ENCODE measurements around the gene CERS6. TPM values are rescaled to one million over a fixed set of nuclear protein-coding genes. Genes with fewer than 3 reads are reported as not detected.

Gene CERS6
- total RNA-seq, 1 experiment from 2014 or later = not detected

DNA sequence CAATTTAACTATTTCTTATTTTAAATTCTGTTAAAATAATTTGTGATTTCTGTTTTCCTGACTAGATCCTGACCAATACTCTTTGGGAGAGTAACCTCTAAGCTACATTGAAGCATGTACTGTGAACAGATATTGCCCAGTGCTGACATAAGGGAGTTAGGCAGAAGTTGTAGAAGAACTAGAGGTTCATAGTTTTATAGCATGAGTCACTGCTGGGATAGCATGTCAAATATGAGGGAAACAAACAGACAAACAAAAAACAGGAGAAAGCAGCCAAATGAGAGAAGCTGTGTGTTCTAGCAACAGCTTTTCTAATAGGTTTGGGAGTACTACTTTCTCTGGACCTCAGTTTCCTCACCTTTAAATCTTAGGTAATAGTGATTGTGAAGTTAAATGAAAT lies 72.4 kb downstream of the CERS6 start:
- Histone ChIP-seq H3K9me3 (ENCODE audit: low read length) (no peaks in the 10 kb centered on the region), H2AFZ (ENCODE audit: low read length) (no peak overlapping the region), H3K4me2 (ENCODE audit: low read depth, low read length, poor library complexity, severe bottlenecking) (no peak overlapping the region), H3K36me3 (ENCODE audit: insufficient read depth, low read length) (no peaks in the 10 kb centered on the region), H3K27ac (ENCODE audit: low read length) (no peak overlapping the region), H3K4me3 (ENCODE audit: low read length) (no peak overlapping the region), H3K4me1 (ENCODE audit: low read length) (peaks cover 22% of the 10 kb centered on the region), H3K9ac (ENCODE audit: low read length) (no peak overlapping the region), H3K27me3 (ENCODE audit: low read length) (no peaks in the 10 kb centered on the region), H4K20me1 (ENCODE audit: insufficient read depth, low read depth, low read length) (no peaks in the 10 kb centered on the region), H3K9me2 (replicated peaks; ENCODE audit: insufficient read depth, low read length) (no peaks in the 10 kb centered on the region), H3K79me2 (ENCODE audit: low read length) (no peaks in the 10 kb centered on the region)
- DNase-seq = no peak

DNA sequence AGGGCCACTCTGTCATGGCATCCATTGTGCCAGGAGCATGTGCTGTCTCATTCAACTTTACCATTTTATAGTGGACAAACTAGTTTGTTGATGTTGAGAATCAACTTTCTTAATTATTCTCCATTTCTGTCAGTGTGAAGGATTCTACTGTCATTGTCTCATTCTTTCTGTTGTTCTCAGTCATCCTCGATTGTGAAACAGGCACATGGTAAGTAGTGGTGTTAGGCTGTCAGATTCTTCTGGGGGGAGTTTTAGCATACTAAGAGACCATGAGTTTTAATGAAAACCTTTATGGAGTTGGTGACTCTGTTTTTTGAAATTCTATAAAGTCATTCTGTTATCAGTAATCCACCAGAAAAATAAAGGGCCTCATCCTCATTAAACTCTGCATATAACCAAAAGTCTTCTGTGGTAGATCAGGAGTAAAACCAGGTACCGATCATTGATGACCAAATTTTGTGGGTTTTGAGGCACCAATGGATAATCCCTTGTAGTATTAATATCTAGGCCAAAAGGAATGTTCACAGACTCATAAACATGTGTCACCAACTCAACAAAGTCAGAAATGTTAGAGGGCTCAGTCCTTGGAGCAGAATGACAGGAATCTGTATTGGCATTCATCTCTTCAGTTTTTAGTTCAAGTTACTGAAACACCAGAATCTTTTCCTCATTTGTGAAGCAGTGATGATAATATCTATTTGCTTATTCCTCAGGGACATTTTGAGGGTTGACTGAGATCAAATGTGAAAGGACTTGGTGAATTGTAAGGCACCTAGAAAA lies 73.2 kb downstream of the CERS6 start:
- Histone ChIP-seq H3K79me2 (ENCODE audit: low read length) (no peaks in the 10 kb centered on the region), H3K9me2 (replicated peaks; ENCODE audit: insufficient read depth, low read length) (no peaks in the 10 kb centered on the region), H3K9ac (ENCODE audit: low read length) (no peak overlapping the region), H3K9me3 (ENCODE audit: low read length) (no peaks in the 10 kb centered on the region), H3K4me1 (ENCODE audit: low read length) (peaks cover 22% of the 10 kb centered on the region), H2AFZ (ENCODE audit: low read length) (no peak overlapping the region), H4K20me1 (ENCODE audit: insufficient read depth, low read depth, low read length) (no peaks in the 10 kb centered on the region), H3K27ac (ENCODE audit: low read length) (no peak overlapping the region), H3K36me3 (ENCODE audit: insufficient read depth, low read length) (no peaks in the 10 kb centered on the region), H3K27me3 (ENCODE audit: low read length) (no peaks in the 10 kb centered on the region), H3K4me3 (ENCODE audit: low read length) (no peak overlapping the region), H3K4me2 (ENCODE audit: low read depth, low read length, poor library complexity, severe bottlenecking) (no peak overlapping the region)
- no peak for DNase-seq

GRCh38 chr2:168529900-168530561 lies 74.0 kb downstream of the CERS6 start:
- Histone ChIP-seq H3K9me3 (ENCODE audit: low read length) (no peaks in the 10 kb centered on the region), H3K27ac (ENCODE audit: low read length) (no peak overlapping the region), H2AFZ (ENCODE audit: low read length) (no peak overlapping the region), H3K9me2 (replicated peaks; ENCODE audit: insufficient read depth, low read length) (no peaks in the 10 kb centered on the region), H3K9ac (ENCODE audit: low read length) (no peak overlapping the region), H3K4me2 (ENCODE audit: low read depth, low read length, poor library complexity, severe bottlenecking) (no peak overlapping the region), H3K36me3 (ENCODE audit: insufficient read depth, low read length) (no peaks in the 10 kb centered on the region), H3K4me3 (ENCODE audit: low read length) (no peak overlapping the region), H4K20me1 (ENCODE audit: insufficient read depth, low read depth, low read length) (no peaks in the 10 kb centered on the region), H3K4me1 (ENCODE audit: low read length) (peaks cover 22% of the 10 kb centered on the region), H3K79me2 (ENCODE audit: low read length) (no peaks in the 10 kb centered on the region), H3K27me3 (ENCODE audit: low read length) (no peaks in the 10 kb centered on the region)
- no peak for DNase-seq

- Histone ChIP-seq H3K4me2 (ENCODE audit: low read depth, low read length, poor library complexity, severe bottlenecking) (no peak overlapping the region), H3K4me1 (ENCODE audit: low read length) (peaks cover 22% of the 10 kb centered on the region), H2AFZ (ENCODE audit: low read length) (no peak overlapping the region), H3K9me3 (ENCODE audit: low read length) (no peaks in the 10 kb centered on the region), H3K27me3 (ENCODE audit: low read length) (no peaks in the 10 kb centered on the region), H3K4me3 (ENCODE audit: low read length) (no peak overlapping the region), H3K27ac (ENCODE audit: low read length) (no peak overlapping the region), H3K36me3 (ENCODE audit: insufficient read depth, low read length) (no peaks in the 10 kb centered on the region), H4K20me1 (ENCODE audit: insufficient read depth, low read depth, low read length) (no peaks in the 10 kb centered on the region), H3K9ac (ENCODE audit: low read length) (no peak overlapping the region), H3K9me2 (replicated peaks; ENCODE audit: insufficient read depth, low read length) (no peaks in the 10 kb centered on the region), H3K79me2 (ENCODE audit: low read length) (no peaks in the 10 kb centered on the region)
- no peak for DNase-seq
Observed at GRCh38 chr2:168530982-168531622, 75.0 kb downstream of the CERS6 start.

DNA sequence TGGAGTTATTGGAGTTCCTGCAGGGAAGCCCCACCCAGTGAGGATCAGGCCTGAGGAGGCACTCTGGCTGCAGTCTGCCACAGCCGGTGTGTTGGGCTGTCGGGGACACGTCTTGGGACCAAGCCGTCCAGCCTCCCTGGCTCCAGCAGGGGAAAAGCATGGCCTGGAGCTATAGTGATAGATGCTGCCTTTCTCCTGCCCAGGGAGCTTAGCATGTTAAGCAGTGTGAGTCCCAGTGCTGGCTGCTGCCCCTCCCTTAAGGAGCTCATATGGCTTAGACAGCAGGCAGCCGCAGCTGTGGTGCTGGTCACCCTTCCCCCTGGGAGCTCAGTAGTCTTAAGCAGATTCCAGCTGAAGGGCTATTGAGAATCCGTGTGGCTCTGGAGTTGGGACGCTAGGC lies 78.9 kb downstream of the CERS6 start:
- H3K4me3 ChIP-seq (ENCODE audit: low read length) = no peak overlapping the region
- H3K79me2 ChIP-seq (ENCODE audit: low read length) = no peaks in the 10 kb centered on the region
- H3K4me1 ChIP-seq (ENCODE audit: low read length) = peaks cover 16% of the 10 kb centered on the region
- no peak overlapping the region for H3K4me2 ChIP-seq (ENCODE audit: low read depth, low read length, poor library complexity, severe bottlenecking)
- H4K20me1 ChIP-seq (ENCODE audit: insufficient read depth, low read depth, low read length) = no peaks in the 10 kb centered on the region
- H3K36me3 ChIP-seq (ENCODE audit: insufficient read depth, low read length) = no peaks in the 10 kb centered on the region
- no peak overlapping the region for H3K9ac ChIP-seq (ENCODE audit: low read length)
- H3K27ac ChIP-seq (ENCODE audit: low read length) = no peak overlapping the region
- no peak for DNase-seq
- no peaks in the 10 kb centered on the region for H3K9me2 ChIP-seq (replicated peaks; ENCODE audit: insufficient read depth, low read length)
- H2AFZ ChIP-seq (ENCODE audit: low read length) = no peak overlapping the region
- no peaks in the 10 kb centered on the region for H3K27me3 ChIP-seq (ENCODE audit: low read length)
- no peaks in the 10 kb centered on the region for H3K9me3 ChIP-seq (ENCODE audit: low read length)

DNA sequence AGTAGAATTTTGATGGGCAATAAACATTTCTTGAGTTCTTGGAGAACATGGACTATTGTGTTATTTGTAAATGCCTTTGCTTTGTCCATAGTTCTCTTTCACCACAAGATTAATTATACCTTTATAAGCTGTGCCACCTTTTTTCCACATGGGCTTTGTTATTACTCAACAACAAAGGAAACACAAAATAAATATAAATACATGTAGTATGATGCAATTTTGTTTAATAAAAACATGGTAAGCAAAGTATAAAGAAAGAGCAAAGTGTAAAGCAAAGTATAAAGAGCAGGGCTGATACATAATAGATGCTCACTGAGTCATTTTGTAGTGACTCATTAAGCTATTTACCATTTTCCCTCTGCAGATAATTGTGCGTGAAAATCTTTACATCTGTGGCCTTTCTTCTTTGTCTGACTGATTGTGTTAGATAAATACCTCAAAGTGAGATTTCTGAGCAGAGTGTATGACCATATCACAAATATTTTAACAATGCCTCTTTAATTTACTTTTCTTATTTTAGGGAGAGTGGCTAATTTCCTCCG lies 80.9 kb downstream of the CERS6 start:
- DNase-seq = no peak
- H3K4me1 ChIP-seq (ENCODE audit: low read length) = no peaks in the 10 kb centered on the region
- no peaks in the 10 kb centered on the region for H3K27me3 ChIP-seq (ENCODE audit: low read length)
- no peaks in the 10 kb centered on the region for H3K9me2 ChIP-seq (replicated peaks; ENCODE audit: insufficient read depth, low read length)
- H3K36me3 ChIP-seq (ENCODE audit: insufficient read depth, low read length) = no peaks in the 10 kb centered on the region
- no peak overlapping the region for H3K4me2 ChIP-seq (ENCODE audit: low read depth, low read length, poor library complexity, severe bottlenecking)
- no peaks in the 10 kb centered on the region for H3K9me3 ChIP-seq (ENCODE audit: low read length)
- no peak overlapping the region for H2AFZ ChIP-seq (ENCODE audit: low read length)
- H4K20me1 ChIP-seq (ENCODE audit: insufficient read depth, low read depth, low read length) = no peaks in the 10 kb centered on the region
- H3K79me2 ChIP-seq (ENCODE audit: low read length) = no peaks in the 10 kb centered on the region
- H3K27ac ChIP-seq (ENCODE audit: low read length) = no peak overlapping the region
- no peak overlapping the region for H3K9ac ChIP-seq (ENCODE audit: low read length)
- H3K4me3 ChIP-seq (ENCODE audit: low read length) = no peak overlapping the region

GRCh38 chr2:168538133-168538532 lies 82.1 kb downstream of the CERS6 start:
- Histone ChIP-seq H3K4me2 (ENCODE audit: low read depth, low read length, poor library complexity, severe bottlenecking) (no peak overlapping the region), H3K27me3 (ENCODE audit: low read length) (no peaks in the 10 kb centered on the region), H2AFZ (ENCODE audit: low read length) (no peak overlapping the region), H3K79me2 (ENCODE audit: low read length) (no peaks in the 10 kb centered on the region), H3K27ac (ENCODE audit: low read length) (no peak overlapping the region), H4K20me1 (ENCODE audit: insufficient read depth, low read depth, low read length) (no peaks in the 10 kb centered on the region), H3K4me1 (ENCODE audit: low read length) (no peaks in the 10 kb centered on the region), H3K9ac (ENCODE audit: low read length) (no peak overlapping the region), H3K9me3 (ENCODE audit: low read length) (no peaks in the 10 kb centered on the region), H3K9me2 (replicated peaks; ENCODE audit: insufficient read depth, low read length) (no peaks in the 10 kb centered on the region), H3K36me3 (ENCODE audit: insufficient read depth, low read length) (no peaks in the 10 kb centered on the region), H3K4me3 (ENCODE audit: low read length) (no peak overlapping the region)
- DNase-seq = no peak

DNA sequence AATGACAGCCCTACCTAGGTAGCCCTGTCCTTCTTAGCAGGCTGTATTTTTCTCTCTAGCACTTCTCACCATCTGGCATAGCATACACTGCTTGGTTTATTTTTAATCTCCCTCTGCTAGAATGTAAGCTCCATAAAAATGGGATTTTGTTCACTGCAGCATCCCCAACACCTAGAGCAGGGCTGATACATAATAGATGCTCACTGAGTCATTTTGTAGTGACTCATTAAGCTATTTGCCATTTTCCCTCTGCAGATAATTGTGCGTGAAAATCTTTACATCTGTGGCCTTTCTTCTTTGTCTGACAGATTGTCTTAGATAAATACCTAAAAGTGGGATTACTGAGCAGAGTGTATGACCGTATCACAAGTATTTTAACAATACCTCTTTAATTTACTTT lies 82.5 kb downstream of the CERS6 start:
- Histone ChIP-seq H3K36me3 (ENCODE audit: insufficient read depth, low read length) (no peaks in the 10 kb centered on the region), H3K4me2 (ENCODE audit: low read depth, low read length, poor library complexity, severe bottlenecking) (no peak overlapping the region), H3K27me3 (ENCODE audit: low read length) (no peaks in the 10 kb centered on the region), H3K9ac (ENCODE audit: low read length) (no peak overlapping the region), H3K9me2 (replicated peaks; ENCODE audit: insufficient read depth, low read length) (no peaks in the 10 kb centered on the region), H2AFZ (ENCODE audit: low read length) (no peak overlapping the region), H3K4me1 (ENCODE audit: low read length) (no peaks in the 10 kb centered on the region), H3K4me3 (ENCODE audit: low read length) (no peak overlapping the region), H4K20me1 (ENCODE audit: insufficient read depth, low read depth, low read length) (no peaks in the 10 kb centered on the region), H3K9me3 (ENCODE audit: low read length) (no peaks in the 10 kb centered on the region), H3K27ac (ENCODE audit: low read length) (no peak overlapping the region), H3K79me2 (ENCODE audit: low read length) (no peaks in the 10 kb centered on the region)
- no peak for DNase-seq

Data from Karpas-422 (cell line).